ENCODE results near the gene KIRREL3. TPM values are rescaled to one million over a fixed set of nuclear protein-coding genes. Genes with fewer than 3 reads are reported as not detected.

KIRREL3 gene
- total and polyA plus RNA-seq, 9 of the 15 experiments (the other 6 are each of a cell fraction or from before 2014, with no cell fraction given), result 0.04 to 0.10 TPM; not detected in 7

- DNase-seq (ENCODE audit: extremely low read depth in 1 of 4, low spot score in 3 of 4), result no peak
- no peak for ATAC-seq
- Histone ChIP-seq H3K79me2 (ENCODE audit: control insufficient read depth, insufficient read depth, low read length) (no peaks in the 10 kb centered on the region), H3K36me3 (ENCODE audit: control insufficient read depth, insufficient read depth, low read length) (no peaks in the 10 kb centered on the region), H3K9ac (ENCODE audit: insufficient read depth in 1 of 2, low read depth in 2 of 2, low read length in 2 of 2) (no peak overlapping the region), H4K20me1 (replicated peaks; ENCODE audit: control insufficient read depth, insufficient read depth, low read length) (no peaks in the 10 kb centered on the region; the same call in 1 of the 2 replicates), H3K9me3 (replicated peaks; ENCODE audit: control insufficient read depth, insufficient read depth, low read depth, low read length) (no peaks in the 10 kb centered on the region), H3K27me3 (ENCODE audit: control insufficient read depth in 2 of 2, insufficient read depth in 2 of 2, low read length in 2 of 2) (no peaks in the 10 kb centered on the region), H3K4me3 (no peak overlapping the region), H2AFZ (ENCODE audit: low read depth, low read length) (no peak overlapping the region), H3K9me1 (ENCODE audit: control insufficient read depth, insufficient read depth, low read length) (no peaks in the 10 kb centered on the region), H3K27ac (ENCODE audit: extremely low read depth, low read depth, low read length) (no peak overlapping the region), H3K4me1 (replicated peaks in 1 of 2; ENCODE audit: control insufficient read depth in 2 of 2, insufficient read depth in 2 of 2, low read length in 2 of 2) (no peaks in the 10 kb centered on the region), H3K4me2 (ENCODE audit: insufficient read depth, low read length) (no peak overlapping the region)
- BruUV-seq (replicated peaks), result no TSS peak
- 0% methylated on average over 8 of the region's 8 CpGs for WGBS (ENCODE audit: insufficient coverage, low coverage, missing lambda C conversion rate)
- intact Hi-C loops (cut with micrococcal nuclease) (no loop called here), in situ Hi-C loops (cut with MboI) (no loop called here)
- no peak for FAIRE-seq
- ChIA-PET CTCF (ENCODE audit: low intra/inter-chr PET ratio) (no interaction called here), POLR2A (no interaction called here)
- TF ChIP-seq KDM5B (IDR thresholded peaks at IDR 0.05; ENCODE audit: insufficient replicate concordance, low read depth, low read length) (no peak), ZNF224 (CRISPR knock-in tag; IDR thresholded peaks at IDR 0.05) (no peak), KLF6 (CRISPR knock-in tag; IDR thresholded peaks at IDR 0.05; ENCODE audit: borderline replicate concordance) (no peak), NR2C2 (CRISPR knock-in tag; IDR thresholded peaks at IDR 0.05) (no peak), NR2C2 (tag; IDR thresholded peaks at IDR 0.05) (no peak), U2AF2 (optimal IDR thresholded peaks at IDR 0.05; ENCODE audit: low read depth, low read length) (no peak), BRF1 (IDR thresholded peaks at IDR 0.05; ENCODE audit: borderline replicate concordance, extremely low read depth, insufficient read length) (no peak), KLF10 (CRISPR knock-in tag; IDR thresholded peaks at IDR 0.05) (no peak), TSC22D4 (tag; IDR thresholded peaks at IDR 0.05) (no peak), ZNF589 (CRISPR knock-in tag; IDR thresholded peaks at IDR 0.05; ENCODE audit: low read depth) (no peak), BCL6 (CRISPR knock-in tag; IDR thresholded peaks at IDR 0.05) (no peak), ZC3H4 (CRISPR knock-in tag; IDR thresholded peaks at IDR 0.05; ENCODE audit: borderline replicate concordance) (no peak), ZNF124 (CRISPR knock-in tag; IDR thresholded peaks at IDR 0.05) (no peak), KAT8 (IDR thresholded peaks at IDR 0.05; ENCODE audit: low read depth) (no peak), NKRF (IDR thresholded peaks at IDR 0.05; ENCODE audit: borderline replicate concordance) (no peak), CREB5 (CRISPR knock-in tag; IDR thresholded peaks at IDR 0.05) (no peak)
- TF ChIP-seq, protein P1, sequence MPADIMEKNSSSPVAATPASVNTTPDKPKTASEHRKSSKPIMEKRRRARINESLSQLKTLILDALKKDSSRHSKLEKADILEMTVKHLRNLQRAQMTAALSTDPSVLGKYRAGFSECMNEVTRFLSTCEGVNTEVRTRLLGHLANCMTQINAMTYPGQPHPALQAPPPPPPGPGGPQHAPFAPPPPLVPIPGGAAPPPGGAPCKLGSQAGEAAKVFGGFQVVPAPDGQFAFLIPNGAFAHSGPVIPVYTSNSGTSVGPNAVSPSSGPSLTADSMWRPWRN (IDR thresholded peaks at IDR 0.05; ENCODE audit: low read depth), result no peak
Observed at GRCh38 chr11:126662035-126662790, 338.4 kb downstream of the KIRREL3 start.

Data from K562 (cell line).